Measurements from ENCODE around the gene OPHN1. TPM values are rescaled to one million over a fixed set of nuclear protein-coding genes. Genes with fewer than 3 reads are reported as not detected.
"Not testable (repeated sequence)": the region's sequence is repeated elsewhere in the genome, so short reads cannot be mapped to it uniquely, and the experiment has no call there.

The OPHN1 gene
- total RNA-seq, 4 donors from 2014 or later, result 3.9 to 20.6 (median 6.7) TPM

DNA sequence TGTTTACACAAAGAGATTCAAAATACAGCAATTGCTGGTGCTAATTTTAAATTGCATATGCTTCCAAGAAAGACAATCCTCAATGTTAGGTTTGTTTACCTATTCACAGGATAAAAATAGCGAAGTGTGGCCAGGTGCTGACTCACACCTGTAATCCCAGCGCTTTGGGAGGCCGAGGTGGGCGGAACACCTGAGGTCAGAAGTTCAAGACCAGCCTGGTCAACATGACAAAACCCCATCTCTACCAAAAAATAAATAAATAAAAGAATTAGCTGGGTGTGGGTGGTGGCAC is 77.7 kb downstream of the OPHN1 start:
- no peaks in the 10 kb centered on the region for H3K4me1 ChIP-seq
- no peak overlapping the region for H3K4me3 ChIP-seq
- H3K9me3 ChIP-seq, result no peaks in the 10 kb centered on the region
- no peak for DNase-seq
- H3K27ac ChIP-seq, result no peak overlapping the region
- no peaks in the 10 kb centered on the region for H3K36me3 ChIP-seq
- TF ChIP-seq, protein P1, sequence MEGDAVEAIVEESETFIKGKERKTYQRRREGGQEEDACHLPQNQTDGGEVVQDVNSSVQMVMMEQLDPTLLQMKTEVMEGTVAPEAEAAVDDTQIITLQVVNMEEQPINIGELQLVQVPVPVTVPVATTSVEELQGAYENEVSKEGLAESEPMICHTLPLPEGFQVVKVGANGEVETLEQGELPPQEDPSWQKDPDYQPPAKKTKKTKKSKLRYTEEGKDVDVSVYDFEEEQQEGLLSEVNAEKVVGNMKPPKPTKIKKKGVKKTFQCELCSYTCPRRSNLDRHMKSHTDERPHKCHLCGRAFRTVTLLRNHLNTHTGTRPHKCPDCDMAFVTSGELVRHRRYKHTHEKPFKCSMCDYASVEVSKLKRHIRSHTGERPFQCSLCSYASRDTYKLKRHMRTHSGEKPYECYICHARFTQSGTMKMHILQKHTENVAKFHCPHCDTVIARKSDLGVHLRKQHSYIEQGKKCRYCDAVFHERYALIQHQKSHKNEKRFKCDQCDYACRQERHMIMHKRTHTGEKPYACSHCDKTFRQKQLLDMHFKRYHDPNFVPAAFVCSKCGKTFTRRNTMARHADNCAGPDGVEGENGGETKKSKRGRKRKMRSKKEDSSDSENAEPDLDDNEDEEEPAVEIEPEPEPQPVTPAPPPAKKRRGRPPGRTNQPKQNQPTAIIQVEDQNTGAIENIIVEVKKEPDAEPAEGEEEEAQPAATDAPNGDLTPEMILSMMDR (IDR thresholded peaks at IDR 0.05), result no peak
- TF ChIP-seq POLR2A (IDR thresholded peaks at IDR 0.05), result no peak
- no peaks in the 10 kb centered on the region for H3K27me3 ChIP-seq

DNA sequence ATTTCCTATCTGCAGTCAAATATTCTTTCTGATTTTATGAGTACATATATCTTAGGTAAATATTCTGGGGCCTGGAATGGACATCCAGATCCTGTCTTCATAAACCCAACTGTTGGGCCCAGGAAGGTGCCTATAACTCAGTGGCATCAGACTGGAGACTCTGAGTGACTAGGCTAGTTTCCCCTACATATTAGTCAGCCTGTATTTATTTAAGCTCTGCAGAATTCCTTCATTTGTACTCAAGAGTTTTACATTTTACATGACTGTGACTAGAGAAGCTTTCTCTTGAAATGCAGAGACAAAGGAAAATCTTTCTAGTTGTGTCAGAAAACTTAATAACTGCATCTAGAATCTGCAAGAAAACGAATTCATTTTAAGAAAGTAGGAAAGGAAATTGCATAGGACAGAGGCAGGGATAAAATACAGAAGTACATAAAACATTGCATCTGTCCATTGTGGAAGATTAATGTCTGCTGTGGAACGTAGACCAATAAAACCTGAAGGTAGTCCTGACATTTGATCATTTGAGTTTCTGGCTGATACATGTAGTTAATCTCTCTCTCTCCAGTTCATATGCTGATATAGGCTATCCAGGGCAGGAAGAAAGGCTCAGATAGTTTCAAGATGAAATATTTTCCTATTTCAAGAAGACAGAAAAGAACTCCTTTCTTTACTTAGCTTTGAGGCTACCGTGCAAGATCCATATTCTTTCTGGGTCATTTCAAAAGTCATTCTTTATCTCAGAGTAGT is 78.2 kb downstream of the OPHN1 start:
- TF ChIP-seq POLR2A (IDR thresholded peaks at IDR 0.05), result no peak
- TF ChIP-seq, protein P1 (IDR thresholded peaks at IDR 0.05), result no peak
- H3K4me1 ChIP-seq, result no peaks in the 10 kb centered on the region
- no peaks in the 10 kb centered on the region for H3K9me3 ChIP-seq
- DNase-seq, result no peak
- no peaks in the 10 kb centered on the region for H3K27me3 ChIP-seq
- H3K27ac ChIP-seq, result no peak overlapping the region
- H3K4me3 ChIP-seq, result no peak overlapping the region
- no peaks in the 10 kb centered on the region for H3K36me3 ChIP-seq

DNA sequence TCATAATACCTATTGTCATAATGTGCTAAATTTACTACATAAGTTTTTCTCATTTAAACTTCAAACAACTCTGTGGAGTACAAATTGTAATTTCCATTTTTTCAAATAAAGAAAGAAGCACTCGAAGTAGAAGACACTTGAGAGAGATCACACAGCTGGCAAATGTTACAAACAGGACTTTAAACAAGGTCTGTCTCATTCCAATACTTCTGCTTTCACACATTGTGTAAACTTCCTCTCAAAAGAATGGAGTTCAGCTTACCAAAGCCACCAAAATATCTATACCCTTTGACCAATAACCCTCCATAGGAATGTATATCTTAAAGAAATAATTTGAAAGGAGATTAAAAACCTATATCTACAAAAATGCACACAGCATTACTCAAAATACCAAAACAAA is 88.3 kb downstream of the OPHN1 start:
- H3K9me3 ChIP-seq, result no peaks in the 10 kb centered on the region
- H3K27ac ChIP-seq, result no peak overlapping the region
- no peaks in the 10 kb centered on the region for H3K4me1 ChIP-seq
- TF ChIP-seq, protein P1 (IDR thresholded peaks at IDR 0.05), result no peak
- TF ChIP-seq POLR2A (IDR thresholded peaks at IDR 0.05), result no peak
- no peaks in the 10 kb centered on the region for H3K27me3 ChIP-seq
- H3K4me3 ChIP-seq, result no peak overlapping the region
- no peaks in the 10 kb centered on the region for H3K36me3 ChIP-seq
- no peak for DNase-seq

DNA sequence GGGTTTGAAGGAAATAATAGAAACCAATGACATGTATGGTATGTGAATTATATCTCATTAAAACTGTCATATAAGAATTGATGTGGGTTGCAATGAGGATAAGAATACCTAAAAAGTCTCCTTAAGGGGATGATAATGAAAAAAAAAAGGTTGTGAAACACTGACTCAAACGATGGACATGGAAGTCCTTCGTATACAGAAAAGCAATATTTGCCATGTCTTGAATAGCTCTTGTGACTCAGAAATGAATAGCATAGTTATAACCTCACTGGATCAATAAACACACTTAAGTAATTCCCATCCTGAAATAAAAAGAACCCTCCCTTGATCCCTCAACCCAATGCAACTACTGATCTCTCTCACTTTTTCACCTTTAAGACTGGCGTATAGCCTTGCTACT is 89.7 kb downstream of the OPHN1 start:
- Histone ChIP-seq H3K4me3 (no peak overlapping the region), H3K27me3 (no peaks in the 10 kb centered on the region), H3K27ac (no peak overlapping the region), H3K36me3 (no peaks in the 10 kb centered on the region), H3K4me1 (no peaks in the 10 kb centered on the region), H3K9me3 (no peaks in the 10 kb centered on the region)
- DNase-seq, result no peak
- TF ChIP-seq, protein P1 (IDR thresholded peaks at IDR 0.05), result no peak
- TF ChIP-seq POLR2A (IDR thresholded peaks at IDR 0.05), result no peak

DNA sequence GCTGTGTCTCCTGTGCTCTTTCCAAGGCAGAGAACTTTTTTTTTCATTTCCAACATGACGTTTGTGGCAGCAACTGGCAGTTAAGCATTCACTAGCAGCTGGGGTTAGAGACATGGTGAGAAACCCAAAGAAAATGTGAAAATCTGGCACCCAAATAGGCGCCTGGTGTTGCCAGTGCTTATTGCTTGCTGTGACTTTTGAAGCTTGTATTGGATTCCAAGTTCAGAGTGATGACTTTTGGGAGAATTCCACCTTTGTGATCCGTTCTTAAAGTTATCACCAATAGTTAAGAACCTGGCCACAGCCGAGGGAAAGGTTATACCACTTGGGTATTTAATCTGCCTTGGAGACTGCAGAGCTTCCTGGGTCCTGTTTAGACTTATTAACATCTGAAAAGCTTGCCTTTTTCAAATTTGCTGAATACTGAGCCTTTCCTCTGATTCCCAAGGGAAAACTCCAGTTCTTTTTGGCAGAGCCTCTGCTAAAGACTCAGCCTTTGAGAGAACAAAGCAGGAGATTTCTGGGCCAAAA is 101.0 kb downstream of the OPHN1 start:
- no peak for DNase-seq
- H3K4me1 ChIP-seq, result no peaks in the 10 kb centered on the region
- no peaks in the 10 kb centered on the region for H3K27me3 ChIP-seq
- H3K9me3 ChIP-seq, result no peaks in the 10 kb centered on the region
- H3K27ac ChIP-seq, result no peak overlapping the region
- TF ChIP-seq, protein P1 (IDR thresholded peaks at IDR 0.05), result no peak
- TF ChIP-seq POLR2A (IDR thresholded peaks at IDR 0.05), result no peak
- H3K36me3 ChIP-seq, result no peaks in the 10 kb centered on the region
- no peak overlapping the region for H3K4me3 ChIP-seq

DNA sequence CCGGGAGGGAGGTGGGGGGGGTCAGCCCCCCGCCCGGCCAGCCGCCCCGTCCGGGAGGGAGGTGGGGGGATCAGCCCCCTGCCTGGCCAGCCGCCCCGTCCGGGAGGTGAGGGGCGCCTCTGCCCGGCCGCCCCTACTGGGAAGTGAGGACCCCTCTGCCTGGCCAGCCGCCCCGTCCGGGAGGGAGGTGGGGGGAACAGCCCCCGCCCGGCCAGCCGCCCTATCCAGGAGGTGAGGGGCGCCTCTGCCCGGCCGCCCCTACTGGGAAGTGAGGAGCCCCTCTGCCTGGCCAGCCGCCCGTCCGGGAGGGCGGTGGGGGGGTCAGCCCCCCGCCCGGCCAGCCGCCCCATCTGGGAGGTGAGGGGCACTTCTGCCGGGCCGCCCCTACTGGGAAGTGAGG is 106.5 kb downstream of the OPHN1 start:
- not testable (repeated sequence) for H3K27me3 ChIP-seq, H3K9me3 ChIP-seq, H3K4me1 ChIP-seq, H3K27ac ChIP-seq, H3K36me3 ChIP-seq, DNase-seq, H3K4me3 ChIP-seq
